ENCODE results near the gene PCSK7.
"Not testable (repeated sequence)": the region's sequence is repeated elsewhere in the genome, so short reads cannot be mapped to it uniquely, and the experiment has no call there.

The PCSK7 gene

GRCh38 chr11:117214404-117215110 is 17.3 kb downstream of the PCSK7 start:
- FAIRE-seq, result no peak

- no peak for FAIRE-seq
Measured at GRCh38 chr11:117212697-117213355, 19.0 kb downstream of the PCSK7 start.

DNA sequence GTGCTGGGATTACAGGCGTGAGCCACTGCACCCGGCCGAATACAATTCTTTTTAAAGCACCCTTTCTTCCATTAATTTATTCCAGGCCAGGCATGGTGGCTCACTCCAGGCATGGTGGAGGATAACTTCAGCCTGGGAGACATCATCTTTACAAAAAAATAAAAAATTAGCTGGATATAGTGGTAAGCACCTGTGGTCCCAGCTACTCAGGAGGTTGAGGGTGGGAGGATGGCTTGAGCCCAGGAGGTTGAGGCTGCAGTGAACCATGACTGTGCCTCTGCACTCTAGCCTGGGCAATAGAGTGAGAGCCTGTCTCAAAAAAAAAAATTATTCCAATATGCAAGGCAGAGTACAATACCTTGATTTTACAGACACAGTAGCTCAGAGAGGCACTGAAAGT is 21.3 kb downstream of the PCSK7 start:
- no peak for FAIRE-seq

- FAIRE-seq, result not testable (repeated sequence)
Measured at GRCh38 chr11:117209351-117210125, 22.3 kb downstream of the PCSK7 start.

DNA sequence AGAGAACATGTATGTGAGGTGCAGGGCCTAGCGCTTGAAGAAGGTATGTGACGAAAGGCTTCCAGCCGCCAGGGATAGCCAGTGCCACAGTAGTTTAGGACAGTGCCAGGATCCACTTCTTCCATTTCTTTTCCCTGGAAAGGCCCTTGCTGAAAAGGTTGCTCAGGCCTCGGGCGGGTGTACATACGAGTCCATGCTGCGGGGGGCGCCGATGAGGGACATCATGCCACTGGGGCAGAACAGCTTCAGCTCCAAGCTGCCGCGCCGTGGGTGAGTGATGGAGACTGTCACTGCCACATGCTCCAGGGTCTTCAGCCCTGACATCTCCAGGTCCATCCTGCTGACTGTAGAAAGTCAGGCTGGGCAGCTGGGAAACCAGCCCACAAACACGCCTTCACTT is 23.2 kb downstream of the PCSK7 start:
- not testable (repeated sequence) for FAIRE-seq

- not testable (repeated sequence) for FAIRE-seq
Measured at GRCh38 chr11:117207481-117207880, 24.4 kb downstream of the PCSK7 start.

DNA sequence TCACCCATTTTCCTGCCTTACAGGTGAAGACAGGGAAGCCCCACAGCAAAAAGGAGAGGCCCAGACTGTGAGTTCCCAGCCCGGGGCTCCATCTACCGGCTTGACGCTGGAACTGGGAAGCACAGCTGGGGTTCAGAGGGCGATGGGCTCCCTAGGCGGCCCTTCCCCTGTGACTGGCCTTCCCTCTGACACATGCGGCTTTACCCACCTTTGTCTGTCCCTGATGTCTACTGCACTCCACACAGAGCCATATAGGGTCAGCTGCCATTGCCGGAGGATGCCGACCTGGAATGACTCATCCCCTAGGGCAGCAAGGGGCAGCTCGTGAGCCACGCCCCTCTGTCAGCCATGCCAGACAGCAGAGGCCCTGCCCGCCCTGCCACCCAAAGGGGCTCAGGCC is 25.0 kb downstream of the PCSK7 start:
- FAIRE-seq, result not testable (repeated sequence)

- FAIRE-seq, result not testable (repeated sequence)
Measured at GRCh38 chr11:117206111-117206510, 25.8 kb downstream of the PCSK7 start.

GRCh38 chr11:117205211-117205818 is 26.6 kb downstream of the PCSK7 start:
- FAIRE-seq, result no peak

- FAIRE-seq, result no peak
Measured at GRCh38 chr11:117204283-117205080, 27.4 kb downstream of the PCSK7 start.

GRCh38 chr11:117203069-117203407 is 28.8 kb downstream of the PCSK7 start:
- no peak for FAIRE-seq

GRCh38 chr11:117202386-117203068 is 29.3 kb downstream of the PCSK7 start:
- FAIRE-seq, result no peak

DNA sequence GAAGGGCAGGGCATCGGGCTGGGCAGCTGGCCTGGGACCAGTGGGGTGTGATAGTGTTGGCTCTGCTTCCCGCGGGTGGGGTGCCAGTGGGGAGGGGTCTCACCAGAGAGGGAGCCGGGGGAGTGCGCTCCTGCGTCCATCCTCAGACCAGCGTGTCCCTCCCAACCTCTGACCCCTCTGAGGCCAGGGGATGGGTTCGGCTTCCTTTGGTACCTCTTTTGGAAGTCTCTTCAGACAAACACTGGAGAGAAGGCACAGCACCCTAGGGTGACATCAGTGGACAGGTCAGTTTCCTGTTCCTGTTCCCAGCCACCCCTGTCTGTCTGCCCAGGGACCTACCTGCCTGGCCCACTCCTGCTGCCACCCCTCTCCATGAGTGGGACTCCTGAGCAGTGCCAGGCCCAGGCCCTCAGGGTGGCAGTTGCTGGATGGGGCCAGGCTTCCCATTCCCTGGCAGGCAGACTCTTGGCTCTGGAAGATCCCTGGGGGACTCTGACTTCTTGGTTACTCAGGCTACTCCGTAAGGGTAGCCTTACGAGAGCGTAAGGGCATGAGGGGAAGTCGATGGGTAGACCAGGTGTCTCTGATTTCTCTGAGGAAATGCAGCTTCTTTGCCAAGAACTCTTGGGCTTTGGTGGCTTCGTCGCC is 30.1 kb downstream of the PCSK7 start:
- no peak for FAIRE-seq

- FAIRE-seq, result no peak
Measured at GRCh38 chr11:117200813-117201657, 30.8 kb downstream of the PCSK7 start.

- FAIRE-seq, result no peak
Measured at GRCh38 chr11:117199916-117200812, 31.7 kb downstream of the PCSK7 start.

DNA sequence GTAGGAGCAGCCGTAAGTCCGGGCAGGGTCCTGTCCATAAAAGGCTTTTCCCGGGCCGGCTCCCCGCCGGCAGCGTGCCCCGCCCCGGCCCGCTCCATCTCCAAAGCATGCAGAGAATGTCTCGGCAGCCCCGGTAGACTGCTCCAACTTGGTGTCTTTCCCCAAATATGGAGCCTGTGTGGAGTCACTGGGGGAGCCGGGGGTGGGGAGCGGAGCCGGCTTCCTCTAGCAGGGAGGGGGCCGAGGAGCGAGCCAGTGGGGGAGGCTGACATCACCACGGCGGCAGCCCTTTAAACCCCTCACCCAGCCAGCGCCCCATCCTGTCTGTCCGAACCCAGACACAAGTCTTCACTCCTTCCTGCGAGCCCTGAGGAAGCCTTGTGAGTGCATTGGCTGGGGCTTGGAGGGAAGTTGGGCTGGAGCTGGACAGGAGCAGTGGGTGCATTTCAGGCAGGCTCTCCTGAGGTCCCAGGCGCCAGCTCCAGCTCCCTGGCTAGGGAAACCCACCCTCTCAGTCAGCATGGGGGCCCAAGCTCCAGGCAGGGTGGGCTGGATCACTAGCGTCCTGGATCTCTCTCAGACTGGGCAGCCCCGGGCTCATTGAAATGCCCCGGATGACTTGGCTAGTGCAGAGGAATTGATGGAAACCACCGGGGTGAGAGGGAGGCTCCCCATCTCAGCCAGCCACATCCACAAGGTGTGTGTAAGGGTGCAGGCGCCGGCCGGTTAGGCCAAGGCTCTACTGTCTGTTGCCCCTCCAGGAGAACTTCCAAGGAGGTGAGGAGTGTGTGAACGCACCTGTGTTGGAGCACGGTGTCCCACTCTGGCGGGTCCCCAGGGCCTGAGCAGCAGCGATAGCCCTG is 32.6 kb downstream of the PCSK7 start, which contains the start of gene TAGLN:
Gene TAGLN (plus strand): TSS at position 318 of the 863 bp plus-strand sequence. CDS start 3,644 bp downstream, outside the sequence.
- peak; percentile 95 for FAIRE-seq

DNA sequence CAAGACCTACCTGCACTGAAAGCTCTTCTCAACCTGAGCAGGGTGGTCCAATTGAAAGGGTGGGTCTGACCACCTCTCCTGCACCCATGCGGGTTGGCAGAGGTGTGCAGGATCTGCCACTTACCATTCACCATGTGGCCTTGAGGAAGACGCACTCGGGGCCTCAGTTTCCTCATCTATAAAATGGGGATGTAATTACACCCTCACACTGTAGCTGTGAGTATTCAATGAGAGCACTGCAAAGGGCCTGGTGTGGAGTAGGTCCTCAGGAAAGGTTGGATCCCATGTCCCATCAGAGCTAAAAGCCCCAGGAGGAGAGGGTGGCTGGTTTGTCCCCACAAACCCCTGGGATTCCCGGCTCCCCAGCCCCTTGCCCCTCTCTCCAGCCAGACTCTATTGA is 33.3 kb downstream of the PCSK7 start:
- no peak for FAIRE-seq
